HG02870 (cell line): Measurements from ENCODE around the gene DNAH7.

Experiments
- ATAC-seq: cut with Tn5 transposase; IDR thresholded peaks from one replicate; pipeline ENCODE4 v1.9.1; 2021; ENCODE audit warnings: mild to moderate bottlenecking, moderate library complexity; ENCODE audit not compliant: unreplicated experiment

Gene DNAH7

GRCh38 chr2:195871326-195871725 lies 197.3 kb downstream of the DNAH7 start:
- ATAC-seq: no peak

- no peak for ATAC-seq
Measured at GRCh38 chr2:195864316-195864715, 204.3 kb downstream of the DNAH7 start.

- ATAC-seq: no peak
Measured at GRCh38 chr2:195863564-195863963, 205.1 kb downstream of the DNAH7 start.

- no peak for ATAC-seq
Measured at GRCh38 chr2:195863121-195863520, 205.5 kb downstream of the DNAH7 start.

GRCh38 chr2:195861821-195862220 lies 206.8 kb downstream of the DNAH7 start:
- ATAC-seq: no peak

- ATAC-seq: no peak
Measured at GRCh38 chr2:195859513-195859912, 209.1 kb downstream of the DNAH7 start.

GRCh38 chr2:195857132-195857531 lies 211.5 kb downstream of the DNAH7 start:
- ATAC-seq: no peak

GRCh38 chr2:195850764-195851163 lies 217.9 kb downstream of the DNAH7 start:
- ATAC-seq: no peak

GRCh38 chr2:195848119-195848899 lies 220.3 kb downstream of the DNAH7 start:
- no peak for ATAC-seq

GRCh38 chr2:195842932-195843331 lies 225.7 kb downstream of the DNAH7 start:
- no peak for ATAC-seq

GRCh38 chr2:195838002-195838401 lies 230.6 kb downstream of the DNAH7 start:
- ATAC-seq: no peak

- ATAC-seq: no peak
Measured at GRCh38 chr2:195836002-195836401, 232.6 kb downstream of the DNAH7 start.

GRCh38 chr2:195834836-195835235 lies 233.8 kb downstream of the DNAH7 start:
- no peak for ATAC-seq

GRCh38 chr2:195830968-195831950 lies 237.4 kb downstream of the DNAH7 start:
- no peak for ATAC-seq

- ATAC-seq: no peak
Measured at GRCh38 chr2:195824478-195824877, 244.2 kb downstream of the DNAH7 start.

GRCh38 chr2:195823206-195823605 lies 245.4 kb downstream of the DNAH7 start:
- no peak for ATAC-seq

- ATAC-seq: no peak
Measured at GRCh38 chr2:195821566-195821932, 247.1 kb downstream of the DNAH7 start.

- ATAC-seq: no peak
Measured at GRCh38 chr2:195820867-195821565, 247.6 kb downstream of the DNAH7 start.

- ATAC-seq: no peak
Measured at GRCh38 chr2:195820373-195820772, 248.3 kb downstream of the DNAH7 start.

- no peak for ATAC-seq
Measured at GRCh38 chr2:195819276-195819675, 249.4 kb downstream of the DNAH7 start.

GRCh38 chr2:195818526-195818925 lies 250.1 kb downstream of the DNAH7 start:
- ATAC-seq: no peak
